ENCODE results near the gene FOXO1.
"Not testable (repeated sequence)": the region's sequence is repeated elsewhere in the genome, so short reads cannot be mapped to it uniquely, and the experiment has no call there.

FOXO1 gene

GRCh38 chr13:40666045-40666932, at the start of gene FOXO1:
Gene FOXO1, minus strand, starts transcription at chr13:40666641. Its CDS starts 429 bp downstream, at chr13:40666212.
- H3K4me2 ChIP-seq, result peak within 1 kb of the TSS; percentile 91
- no peaks in the 10 kb centered on the region for H3K36me3 ChIP-seq
- no peaks in the 10 kb centered on the region for H3K27me3 ChIP-seq
- peak within 1 kb of the TSS; percentile 93 for H3K27ac ChIP-seq
- H3K4me3 ChIP-seq, result peak within 1 kb of the TSS; percentile 98
- H4K20me1 ChIP-seq, result peaks cover 47% of the 10 kb centered on the region
- H3K9me3 ChIP-seq, result no peaks in the 10 kb centered on the region
- peaks cover 48% of the 10 kb centered on the region for H3K4me1 ChIP-seq
- peak within 1 kb of the TSS; percentile 94 for H3K9ac ChIP-seq
- TF ChIP-seq Cebpa-rat (IDR thresholded peaks at IDR 0.05), result no peak

- not testable (repeated sequence) for H3K27me3 ChIP-seq, H3K4me3 ChIP-seq, H3K9ac ChIP-seq, H4K20me1 ChIP-seq, H3K4me2 ChIP-seq, H3K27ac ChIP-seq, H3K4me1 ChIP-seq
- Histone ChIP-seq H3K36me3 (peaks cover 48% of the 10 kb centered on the region), H3K9me3 (peaks cover 17% of the 10 kb centered on the region)
Measured at GRCh38 chr13:40714433-40714832, 48.0 kb upstream of the FOXO1 start.

- H3K9ac ChIP-seq, result no peak overlapping the region
- no peaks in the 10 kb centered on the region for H4K20me1 ChIP-seq
- peaks cover 11% of the 10 kb centered on the region; the same call in 1 of the 2 replicates for H3K9me3 ChIP-seq
- no peaks in the 10 kb centered on the region for H3K27me3 ChIP-seq
- TF ChIP-seq Cebpa-rat (IDR thresholded peaks at IDR 0.05), result no peak
- H3K36me3 ChIP-seq, result no peaks in the 10 kb centered on the region
- H3K4me2 ChIP-seq, result no peak overlapping the region
- H3K27ac ChIP-seq, result no peak overlapping the region
- no peaks in the 10 kb centered on the region for H3K4me1 ChIP-seq
- H3K4me3 ChIP-seq, result no peak overlapping the region
Measured at GRCh38 chr13:40706439-40706838, 40.0 kb upstream of the FOXO1 start.

GRCh38 chr13:40697711-40698110, 31.3 kb upstream of the FOXO1 start:
- Histone ChIP-seq H3K36me3 (no peaks in the 10 kb centered on the region), H4K20me1 (no peaks in the 10 kb centered on the region), H3K9me3 (no peaks in the 10 kb centered on the region), H3K4me1 (peaks cover 6% of the 10 kb centered on the region; the same call in 1 of the 2 replicates), H3K4me2 (no peak overlapping the region), H3K27ac (no peak overlapping the region), H3K9ac (no peak overlapping the region), H3K27me3 (no peaks in the 10 kb centered on the region), H3K4me3 (no peak overlapping the region)
- TF ChIP-seq Cebpa-rat (IDR thresholded peaks at IDR 0.05), result no peak

- Histone ChIP-seq H3K27me3 (no peaks in the 10 kb centered on the region), H3K4me1 (peaks cover 6% of the 10 kb centered on the region; the same call in 1 of the 2 replicates), H3K27ac (no peak overlapping the region), H3K9me3 (no peaks in the 10 kb centered on the region), H3K36me3 (no peaks in the 10 kb centered on the region), H3K4me2 (no peak overlapping the region), H3K9ac (no peak overlapping the region), H4K20me1 (no peaks in the 10 kb centered on the region), H3K4me3 (no peak overlapping the region)
- TF ChIP-seq Cebpa-rat (IDR thresholded peaks at IDR 0.05), result no peak
Measured at GRCh38 chr13:40694426-40694825, 28.0 kb upstream of the FOXO1 start.

- H3K27ac ChIP-seq, result no peak overlapping the region
- no peak overlapping the region for H3K4me3 ChIP-seq
- no peak for TF ChIP-seq Cebpa-rat (IDR thresholded peaks at IDR 0.05)
- H4K20me1 ChIP-seq, result no peaks in the 10 kb centered on the region
- H3K9me3 ChIP-seq, result no peaks in the 10 kb centered on the region
- H3K36me3 ChIP-seq, result no peaks in the 10 kb centered on the region
- H3K9ac ChIP-seq, result no peak overlapping the region
- H3K4me1 ChIP-seq, result peaks cover 4% of the 10 kb centered on the region; the same call in 1 of the 2 replicates
- H3K27me3 ChIP-seq, result no peaks in the 10 kb centered on the region
- H3K4me2 ChIP-seq, result no peak overlapping the region
Measured at GRCh38 chr13:40692946-40693345, 26.5 kb upstream of the FOXO1 start.

GRCh38 chr13:40688781-40689180, 22.3 kb upstream of the FOXO1 start:
- TF ChIP-seq Cebpa-rat (IDR thresholded peaks at IDR 0.05), result no peak

GRCh38 chr13:40682449-40683240, 16.2 kb upstream of the FOXO1 start:
- H3K9ac ChIP-seq, result no peak overlapping the region
- TF ChIP-seq Cebpa-rat (IDR thresholded peaks at IDR 0.05), result no peak
- H3K36me3 ChIP-seq, result no peaks in the 10 kb centered on the region
- no peak overlapping the region for H3K27ac ChIP-seq
- no peaks in the 10 kb centered on the region for H3K9me3 ChIP-seq
- H3K27me3 ChIP-seq, result no peaks in the 10 kb centered on the region
- no peak overlapping the region for H3K4me2 ChIP-seq
- no peaks in the 10 kb centered on the region for H4K20me1 ChIP-seq
- H3K4me3 ChIP-seq, result no peak overlapping the region
- H3K4me1 ChIP-seq, result peaks cover 6% of the 10 kb centered on the region; the same call in 1 of the 2 replicates

More at GRCh38 chr13:40688781-40689180, 22.3 kb upstream of the FOXO1 start:
- no peak overlapping the region for H3K9ac ChIP-seq
- H3K9me3 ChIP-seq, result no peaks in the 10 kb centered on the region
- no peak overlapping the region for H3K4me3 ChIP-seq
- no peaks in the 10 kb centered on the region for H3K4me1 ChIP-seq
- H3K27ac ChIP-seq, result no peak overlapping the region
- no peaks in the 10 kb centered on the region for H3K36me3 ChIP-seq
- no peaks in the 10 kb centered on the region for H3K27me3 ChIP-seq
- no peaks in the 10 kb centered on the region for H4K20me1 ChIP-seq
- H3K4me2 ChIP-seq, result no peak overlapping the region

- Histone ChIP-seq H3K9me3 (no peaks in the 10 kb centered on the region), H3K36me3 (no peaks in the 10 kb centered on the region), H4K20me1 (no peaks in the 10 kb centered on the region), H3K27me3 (no peaks in the 10 kb centered on the region), H3K27ac (no peak overlapping the region), H3K4me2 (peak overlapping the region; percentile 5; the same call in 1 of the 2 replicates), H3K4me3 (no peak overlapping the region), H3K9ac (no peak overlapping the region; the same call in 1 of the 2 replicates), H3K4me1 (peaks cover 6% of the 10 kb centered on the region; the same call in 1 of the 2 replicates)
- no peak for TF ChIP-seq Cebpa-rat (IDR thresholded peaks at IDR 0.05)
Measured at GRCh38 chr13:40681341-40682146, 15.1 kb upstream of the FOXO1 start.

All from BLaER1 (cell line).